OCI-M1 (cell line): ENCODE measurements around the gene CERS3.

ENCODE experiments used
- DNase-seq: peaks from one replicate; lab custom pipeline; 2025; lab: John Stamatoyannopoulos, UW

Gene CERS3

DNA sequence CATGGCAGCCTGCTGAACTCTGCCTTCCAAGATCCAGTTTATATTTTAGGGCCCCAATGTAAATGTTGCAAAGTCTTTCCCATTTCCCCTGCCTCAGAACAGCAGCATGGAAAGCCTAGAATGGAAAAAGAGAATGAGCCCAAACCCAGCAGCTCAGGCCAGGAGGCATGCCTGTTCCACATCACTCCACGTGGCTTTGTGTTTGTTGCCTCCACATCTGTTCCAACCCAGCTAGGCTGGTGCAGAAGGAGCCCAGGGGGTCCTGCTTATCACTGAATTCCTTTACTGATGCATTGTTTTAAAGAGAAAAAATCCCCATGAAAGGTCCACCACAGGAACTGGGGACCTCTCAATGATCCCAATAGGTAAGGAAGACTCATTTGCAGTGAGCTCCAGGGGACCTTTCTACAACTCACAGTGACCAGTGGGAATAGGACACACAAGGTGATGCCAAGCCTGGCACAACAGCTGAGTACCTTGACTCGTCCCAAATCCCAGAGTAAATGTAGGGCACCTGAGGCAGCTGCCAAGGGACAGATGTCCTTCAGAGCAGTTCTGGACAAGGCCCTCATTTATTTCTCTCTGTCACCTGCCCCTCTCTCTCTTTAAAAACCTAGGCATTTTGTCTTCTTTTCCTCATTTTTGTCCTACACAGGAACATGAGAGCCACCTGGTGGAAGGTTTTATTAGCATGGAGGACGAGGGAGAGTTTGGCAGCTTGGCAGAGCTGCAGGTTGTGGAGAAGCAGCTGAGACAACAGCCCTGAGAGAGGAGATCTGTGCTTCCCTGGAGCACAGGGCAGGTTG is 145.2 kb downstream of the CERS3 start:
- peak; percentile 36 for DNase-seq

DNA sequence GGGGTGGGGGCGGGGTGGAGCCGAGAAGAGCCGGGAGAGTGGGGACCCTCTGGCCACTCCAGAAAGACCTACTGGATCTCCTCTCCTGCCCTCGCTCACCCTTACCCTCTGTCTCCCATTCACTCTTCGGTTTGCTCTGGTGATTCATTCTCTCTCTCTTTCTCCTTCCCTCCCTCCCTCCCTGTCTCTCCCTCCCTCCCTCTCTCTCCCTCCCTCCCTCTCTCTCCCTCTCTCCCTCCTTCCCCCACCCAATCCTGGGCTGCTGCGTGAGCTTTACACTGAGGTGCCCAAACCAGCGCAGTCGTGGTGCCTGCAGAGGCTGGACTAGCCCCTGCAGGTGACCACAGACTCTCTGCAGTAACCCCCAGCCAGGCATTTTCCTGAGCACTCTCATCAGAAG is 154.8 kb downstream of the CERS3 start:
- DNase-seq, result no peak

DNA sequence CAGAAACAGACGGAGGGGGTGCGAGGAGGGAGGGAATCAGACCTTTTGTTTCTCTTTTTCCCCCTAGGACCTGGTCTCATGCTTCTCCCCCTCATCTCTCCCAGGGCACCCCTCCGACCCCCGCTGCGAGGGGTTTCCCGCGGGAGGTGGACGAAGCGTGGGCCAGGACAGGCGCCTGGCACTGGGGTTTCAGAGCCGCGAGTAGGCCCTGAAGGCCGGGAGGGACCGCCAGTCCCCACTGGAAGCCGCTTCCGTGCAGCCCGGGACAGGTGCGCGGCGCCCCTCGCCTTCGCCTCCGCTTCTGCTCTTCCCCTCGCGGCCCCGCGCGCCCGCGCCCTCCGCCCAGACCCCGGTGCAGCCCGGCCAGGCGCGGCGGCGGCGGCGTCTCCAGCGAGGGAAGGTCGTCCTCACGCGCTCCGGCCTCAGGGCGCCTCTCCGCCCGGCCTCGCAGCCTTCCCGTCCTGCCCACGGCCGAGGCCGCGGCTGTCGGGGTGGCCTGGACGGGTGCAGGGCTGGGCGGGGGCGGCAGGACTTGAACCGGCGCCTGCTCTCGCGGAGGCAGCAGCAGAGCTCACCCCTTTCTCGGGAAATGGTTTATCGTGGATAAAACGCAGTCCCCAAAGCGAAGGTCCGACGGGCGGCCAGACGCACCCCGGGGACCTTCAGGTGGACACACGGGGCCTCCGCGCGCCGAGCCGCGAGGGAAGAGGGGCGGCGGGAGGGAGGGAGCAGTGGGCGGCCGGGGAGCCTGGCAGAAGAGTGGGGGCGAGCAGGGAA is 155.4 kb downstream of the CERS3 start:
- no peak for DNase-seq

DNA sequence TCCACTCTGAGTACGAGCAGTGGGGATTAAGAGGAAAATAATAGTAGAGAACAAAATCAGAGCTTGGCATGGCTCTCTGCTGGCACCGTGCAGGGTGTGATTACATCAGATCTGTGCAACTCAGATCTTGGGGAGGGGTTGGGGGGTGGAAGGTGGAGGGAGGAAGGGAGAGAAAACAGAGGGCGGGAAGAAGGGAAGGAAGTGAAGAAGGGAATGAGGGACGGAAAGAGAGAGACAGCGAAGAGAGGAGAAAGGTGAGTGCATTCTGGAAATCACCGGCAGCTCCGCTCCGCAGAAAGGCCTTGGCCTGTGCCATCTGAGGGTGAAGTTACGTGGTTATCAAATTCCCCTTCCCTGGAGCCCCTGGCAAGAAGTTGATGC is 156.0 kb downstream of the CERS3 start:
- no peak for DNase-seq

DNA sequence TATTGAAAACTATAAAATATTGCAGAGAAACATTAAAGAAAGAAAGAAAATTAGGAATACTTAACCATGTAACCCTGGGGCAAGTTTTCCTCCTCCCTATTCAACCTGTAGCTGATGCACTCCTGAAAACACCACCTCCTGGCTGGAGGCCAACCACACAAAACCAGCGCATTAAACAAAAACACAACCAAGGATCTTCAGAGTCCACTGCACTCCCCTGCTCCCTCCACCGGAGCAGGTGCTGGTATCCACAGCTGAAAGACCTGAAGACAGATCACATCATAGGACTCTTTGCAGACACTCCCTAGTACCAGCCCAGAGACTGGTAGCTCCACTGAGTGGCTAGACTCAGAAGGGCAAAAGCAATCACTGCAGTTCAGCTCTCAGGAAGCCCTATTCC is 173.4 kb downstream of the CERS3 start:
- DNase-seq, result no peak

DNA sequence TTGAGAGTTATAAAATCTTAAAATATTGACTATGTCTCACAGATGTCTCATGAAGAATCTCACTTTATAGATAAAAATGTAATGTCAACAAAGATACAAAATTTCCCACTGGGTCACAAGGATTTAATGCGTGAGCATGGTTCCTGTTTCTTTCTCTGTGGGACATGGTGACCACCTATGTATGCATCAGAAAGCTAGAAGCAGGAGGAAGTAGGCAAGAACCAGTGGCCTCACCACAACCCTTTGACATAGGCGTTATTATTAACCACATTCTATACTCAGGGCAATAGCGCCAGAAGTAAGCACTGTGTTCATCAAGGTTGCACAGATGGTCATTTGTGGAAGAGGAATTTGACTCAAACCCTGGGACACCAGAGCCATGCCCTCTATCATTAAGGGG is 175.3 kb downstream of the CERS3 start:
- peak; percentile 3 for DNase-seq

DNA sequence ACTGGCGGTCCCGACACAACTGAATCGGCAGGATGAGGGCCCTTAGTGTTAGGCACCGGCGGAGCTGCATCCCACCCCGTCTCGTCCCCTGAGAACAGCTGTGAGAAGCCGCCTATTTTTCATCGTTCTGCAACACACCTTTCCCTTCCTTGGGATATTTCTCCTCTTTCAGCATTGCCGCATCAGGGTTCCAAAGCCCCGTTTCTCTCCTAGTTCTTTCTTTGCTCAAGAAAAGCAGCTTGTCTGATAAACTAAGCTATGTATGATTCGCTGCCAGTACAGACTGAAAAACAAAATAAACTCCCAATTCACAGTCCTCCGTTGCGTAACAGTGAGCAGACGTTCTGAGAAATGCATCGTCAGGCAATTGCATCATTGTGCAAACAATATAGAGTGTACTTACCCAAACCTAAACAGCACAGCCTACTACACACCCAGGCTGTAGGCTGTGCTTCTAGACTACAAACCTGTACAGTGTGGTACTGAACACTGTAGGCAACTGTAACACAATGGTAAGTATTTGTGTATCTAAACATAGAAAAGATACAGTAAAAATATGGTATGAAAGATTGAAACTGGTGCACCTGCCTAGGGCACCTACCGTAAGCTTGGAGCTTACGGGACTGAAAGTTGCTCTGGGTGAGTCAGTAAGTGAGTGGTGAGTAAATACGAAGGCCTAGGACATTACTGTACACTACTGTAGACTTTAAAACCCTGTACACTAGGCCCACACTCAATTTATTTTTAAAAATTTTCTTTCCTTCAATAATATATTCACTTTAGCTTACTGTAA is 178.1 kb downstream of the CERS3 start:
- DNase-seq, result peak; percentile 35
